PC-3 (cell line): ENCODE measurements around the gene FASN. TPM values are rescaled to one million over a fixed set of nuclear protein-coding genes. Genes with fewer than 3 reads are reported as not detected.

Experiments used
- ATAC-seq: fragments of 200-7000 bp; cut with Tn5 transposase; 2 replicates; pipeline ENCODE4 v1.9.1; 2020; ENCODE audit warnings: mild to moderate bottlenecking, moderate library complexity
- BruUV-seq: library from RNA; stranded (reverse); fragments of 400-500 nt; replicated peaks from 2 replicates; lab custom pipeline; 2021; lab: Mats Ljungman, UMichigan
- CTCF ChIA-PET: fragments of 300-600 bp; sonication (Branson Sonifier 250); formaldehyde crosslinking; loops from one replicate; lab custom pipeline; 2022; ENCODE audit warnings: antibody characterized with exemption; lab: Charles Lee
- POLR2A ChIA-PET: fragments of 300-600 bp; sonication (Branson Sonifier 250); formaldehyde crosslinking; loops from one replicate; lab custom pipeline; 2022; ENCODE audit warnings: antibody characterized with exemption; ENCODE audit not compliant: unreplicated experiment; lab: Charles Lee
- DNase-seq: peaks from one replicate; pipeline ENCODE4 v3.0.0-alpha.2; 2015
- H2AFZ ChIP-seq: fragments of 300-600 bp; sonication (generic); 2 replicates; pipeline ENCODE4 v1.6.0; 2016; ENCODE audit warnings: antibody characterized with exemption, low read length
- H3F3A ChIP-seq: fragments of 300-600 bp; sonication (generic); one replicate; pipeline ENCODE4 v1.6.0; 2017; ENCODE audit warnings: antibody characterized with exemption, low read length, control low read depth, mild to moderate bottlenecking; ENCODE audit not compliant: unreplicated experiment
- H3K27ac ChIP-seq: fragments of 300-600 bp; sonication (generic); 2 replicates; pipeline ENCODE4 v1.5.1; 2016; ENCODE audit warnings: mild to moderate bottlenecking, low read length
- H3K27me3 ChIP-seq: fragments of 300-600 bp; sonication (generic); 2 replicates; pipeline ENCODE4 v1.6.1; 2016; ENCODE audit warnings: low read length, mixed read lengths
- H3K36me3 ChIP-seq: fragments of 300-600 bp; sonication (generic); 2 replicates; pipeline ENCODE4 v1.6.1; 2016; ENCODE audit warnings: low read depth, mixed run types, low read length, mixed read lengths
- H3K4me1 ChIP-seq: fragments of 300-600 bp; sonication (generic); 2 replicates; pipeline ENCODE4 v1.5.1; 2016; ENCODE audit warnings: low read length; ENCODE audit not compliant: insufficient read depth
- H3K4me2 ChIP-seq: fragments of 300-600 bp; sonication (generic); 2 replicates; pipeline ENCODE4 v1.6.0; 2016; ENCODE audit warnings: low read length
- H3K4me3 ChIP-seq: fragments of 300-600 bp; sonication (generic); 2 replicates; pipeline ENCODE4 v1.5.1; 2016; ENCODE audit warnings: mild to moderate bottlenecking, low read length, mixed read lengths
- H3K79me2 ChIP-seq: fragments of 300-600 bp; sonication (generic); 2 replicates; pipeline ENCODE4 v1.6.1; 2017; ENCODE audit warnings: low read length, mixed read lengths
- H3K9ac ChIP-seq: fragments of 300-600 bp; sonication (generic); 2 replicates; pipeline ENCODE4 v1.6.0; 2016; ENCODE audit warnings: mild to moderate bottlenecking, low read length
- H3K9me2 ChIP-seq: fragments of 300-600 bp; sonication (generic); replicated peaks from 2 replicates; pipeline ENCODE4 v1.6.1; 2016; ENCODE audit warnings: mixed run types, low read length, mixed read lengths
- H3K9me3 ChIP-seq: fragments of 300-600 bp; sonication (generic); 2 replicates; pipeline ENCODE4 v1.6.1; 2016; ENCODE audit warnings: low read length, mixed read lengths
- H4K20me1 ChIP-seq: fragments of 300-600 bp; sonication (generic); 2 replicates; pipeline ENCODE4 v1.6.1; 2016; ENCODE audit warnings: low read length, mixed read lengths
- CTCF ChIP-seq: fragments of 300-600 bp; sonication (generic); conservative IDR thresholded peaks from 2 replicates; pipeline ENCODE4 v1.5.1; 2017; ENCODE audit warnings: antibody characterized with exemption, low read depth, mild to moderate bottlenecking, low read length
- EZH2 ChIP-seq: fragments of 300-600 bp; sonication (generic); IDR thresholded peaks from one replicate; pipeline ENCODE4 v1.6.1; 2017; ENCODE audit warnings: antibody characterized with exemption, mild to moderate bottlenecking, low read length; ENCODE audit not compliant: unreplicated experiment
- EZH2phosphoT487 ChIP-seq: fragments of 300-600 bp; sonication (generic); IDR thresholded peaks from 2 replicates; pipeline ENCODE4 v1.6.1; 2018; ENCODE audit warnings: mild to moderate bottlenecking, antibody characterized with exemption, low read length, borderline replicate concordance
- intact Hi-C: fragments of 100-400 bp; cut with micrococcal nuclease; formaldehyde crosslinking; loops from 2 replicates; pipeline ENCODE4 v1.9.0; 2023
- total RNA-seq: library from RNA; depleted of rRNA; stranded (reverse); fragments of >200 nt; gene quantifications from 2 replicates; pipeline ENCODE4 v1.2.3, GENCODE V29; 2014

The FASN gene
- total RNA-seq, 1 experiment from 2014 or later = 269 TPM

DNA sequence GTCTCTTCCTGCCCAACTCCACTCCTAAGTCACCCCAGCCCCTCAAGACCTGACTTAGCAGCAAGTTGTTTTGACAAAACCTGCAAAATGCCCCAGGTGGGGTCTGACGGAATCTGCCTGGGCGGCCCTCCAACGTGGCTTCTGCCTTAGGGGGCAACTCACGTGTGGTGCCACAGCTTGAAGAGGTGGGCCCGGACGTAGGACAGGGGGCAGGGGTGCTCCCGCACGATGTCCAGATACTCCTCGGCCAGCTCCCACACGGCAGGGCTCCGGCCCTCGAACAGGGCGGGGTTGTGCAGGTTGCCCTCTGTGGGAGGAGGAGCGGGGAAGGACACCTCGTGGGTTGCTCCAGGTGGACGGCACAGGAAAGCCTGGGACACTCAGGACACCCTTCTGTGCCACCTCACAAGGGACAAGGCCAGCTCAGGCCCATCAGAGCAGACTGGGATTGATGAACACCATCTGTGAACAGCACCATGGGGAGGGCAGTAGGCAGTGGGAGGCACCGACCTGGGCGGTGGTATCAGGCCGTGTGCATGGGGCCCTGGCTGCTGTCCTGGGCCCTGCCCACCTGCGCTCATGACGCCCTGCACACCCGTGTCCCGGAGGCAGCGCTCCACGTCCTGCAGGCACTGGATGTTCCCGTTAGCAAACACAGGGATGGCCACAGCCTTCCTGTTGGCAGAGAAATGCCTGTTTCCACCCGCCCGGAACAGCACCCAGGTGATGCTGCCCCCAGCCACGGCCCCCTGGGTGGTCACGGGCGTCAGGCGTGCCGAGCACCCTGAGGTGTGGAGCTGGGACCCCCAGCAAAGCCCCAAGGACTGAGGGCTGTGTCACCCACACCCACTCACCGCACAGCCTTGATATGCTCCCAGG, 36.8 kb downstream of the FASN start:
- Histone ChIP-seq H3K9ac (no peak overlapping the region), H3F3A (no peaks in the 10 kb centered on the region), H3K79me2 (peaks cover 29% of the 10 kb centered on the region), H3K27ac (no peak overlapping the region), H3K9me3 (no peaks in the 10 kb centered on the region), H3K4me1 (peaks cover 17% of the 10 kb centered on the region), H3K4me2 (no peak overlapping the region), H3K36me3 (peaks cover 53% of the 10 kb centered on the region), H2AFZ (no peak overlapping the region), H3K4me3 (no peak overlapping the region), H4K20me1 (no peaks in the 10 kb centered on the region), H3K27me3 (no peaks in the 10 kb centered on the region), H3K9me2 (no peaks in the 10 kb centered on the region)
- intact Hi-C loops = no loop called here
- no peak for TF ChIP-seq EZH2
- TF ChIP-seq CTCF = no peak
- TF ChIP-seq EZH2phosphoT487 = no peak
- ChIA-PET CTCF (no interaction called here), POLR2A (no interaction called here)
- no peak for DNase-seq
- no TSS peak for BruUV-seq
- ATAC-seq = no peak

DNA sequence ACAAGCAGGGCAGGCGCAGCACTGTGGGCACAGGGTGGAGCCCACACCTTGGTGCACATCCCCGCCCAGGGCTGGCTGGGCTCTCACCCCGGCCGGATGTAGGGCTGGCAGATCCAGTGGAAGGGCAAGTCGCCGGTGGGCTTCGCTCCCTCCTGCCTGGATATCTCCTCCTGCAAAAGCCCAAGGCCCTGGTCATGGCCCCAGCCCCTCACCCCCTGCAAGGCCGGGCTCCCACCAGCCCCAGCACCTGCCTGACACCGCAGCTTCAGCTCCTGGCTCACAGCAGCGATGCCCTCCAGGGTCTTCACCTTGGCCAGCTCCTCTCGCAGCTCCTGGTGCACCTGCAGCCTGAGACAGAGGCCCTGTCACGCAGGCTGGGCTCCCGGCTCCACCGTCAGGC, 37.4 kb downstream of the FASN start:
- Histone ChIP-seq H3K9ac (no peak overlapping the region), H3F3A (no peaks in the 10 kb centered on the region), H2AFZ (no peak overlapping the region), H3K27me3 (no peaks in the 10 kb centered on the region), H3K9me3 (no peaks in the 10 kb centered on the region), H4K20me1 (no peaks in the 10 kb centered on the region), H3K36me3 (peaks cover 58% of the 10 kb centered on the region), H3K9me2 (no peaks in the 10 kb centered on the region), H3K4me3 (no peak overlapping the region), H3K27ac (no peak overlapping the region), H3K4me2 (no peak overlapping the region), H3K4me1 (peaks cover 12% of the 10 kb centered on the region), H3K79me2 (peaks cover 25% of the 10 kb centered on the region)
- no TSS peak for BruUV-seq
- TF ChIP-seq EZH2 = no peak
- no peak for TF ChIP-seq EZH2phosphoT487
- TF ChIP-seq CTCF = no peak
- CTCF ChIA-PET = interaction anchor here (0.7 kb wide), 1 partner anchor 63 kb away, joined by 6 read pairs; no protein-coding TSS in a partner anchor
- POLR2A ChIA-PET = no interaction called here
- no peak for ATAC-seq
- DNase-seq = no peak
- intact Hi-C loops = no loop called here

DNA sequence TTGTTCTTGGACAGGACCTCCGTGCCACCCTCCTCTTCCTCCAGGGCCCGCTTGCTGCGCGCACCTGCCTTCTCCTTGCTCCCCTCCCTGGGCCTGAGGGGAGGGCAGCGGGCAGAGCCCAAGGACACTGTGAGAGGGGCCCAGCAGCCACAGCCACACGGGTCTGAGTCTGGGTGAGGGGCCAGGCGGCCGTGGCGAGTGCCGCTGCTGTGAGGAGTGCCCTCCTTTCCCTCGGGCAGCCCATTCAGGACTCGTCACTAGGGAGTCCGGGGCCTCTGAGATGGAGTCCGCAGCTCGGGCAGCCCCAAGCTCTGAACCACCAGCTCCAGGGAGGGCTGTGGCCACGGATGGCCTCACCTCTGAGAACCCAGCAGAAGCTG, 38.0 kb downstream of the FASN start:
- TF ChIP-seq EZH2phosphoT487 (no peak), EZH2 (no peak)
- no TSS peak for BruUV-seq
- Histone ChIP-seq H3K4me2 (no peak overlapping the region), H3K79me2 (peaks cover 21% of the 10 kb centered on the region), H2AFZ (no peak overlapping the region), H3K27me3 (no peaks in the 10 kb centered on the region), H3K4me3 (no peak overlapping the region), H3K9me2 (no peaks in the 10 kb centered on the region), H3K27ac (no peak overlapping the region), H3F3A (no peaks in the 10 kb centered on the region), H3K9me3 (no peaks in the 10 kb centered on the region), H3K36me3 (peaks cover 58% of the 10 kb centered on the region), H4K20me1 (no peaks in the 10 kb centered on the region), H3K9ac (no peak overlapping the region), H3K4me1 (peaks cover 12% of the 10 kb centered on the region)
- ChIA-PET CTCF (interaction anchor here (0.7 kb wide), 1 partner anchor 64 kb away, joined by 6 read pairs; no protein-coding TSS in a partner anchor), POLR2A (no interaction called here)
- intact Hi-C loops = no loop called here
- DNase-seq (no peak), ATAC-seq (no peak)
